Activated CD8-positive, alpha-beta memory T cell treated with anti-CD3 and anti-CD28 coated beads for 36 hours (primary cell): ENCODE results near the gene MLNR. TPM values are rescaled to one million over a fixed set of nuclear protein-coding genes. Genes with fewer than 3 reads are reported as not detected.

Experiments used
- CTCF ChIA-PET: fragments of 350-600 bp; sonication (Branson Sonifier 250); formaldehyde crosslinking; loops from one replicate; lab custom pipeline; 2021; ENCODE audit warnings: antibody characterized with exemption; lab: Charles Lee
- POLR2A ChIA-PET: fragments of 350-600 bp; sonication (Branson Sonifier 250); formaldehyde crosslinking; loops from one replicate; lab custom pipeline; 2021; ENCODE audit warnings: antibody characterized with exemption; lab: Charles Lee
- total RNA-seq, 2 experiments: library from RNA; stranded (reverse); gene quantifications; one replicate each; pipeline ENCODE4 v1.2.3, GENCODE V29; 2021

Gene MLNR
- total RNA-seq, 2 experiments from 2014 or later: not detected

- ChIA-PET CTCF (interaction anchor here (1.4 kb wide), 1 partner anchor 24 kb away, joined by 3 read pairs; no protein-coding TSS in a partner anchor), POLR2A (no interaction called here)
Observed at GRCh38 chr13:49221590-49221965, 1.4 kb downstream of the MLNR start.

DNA sequence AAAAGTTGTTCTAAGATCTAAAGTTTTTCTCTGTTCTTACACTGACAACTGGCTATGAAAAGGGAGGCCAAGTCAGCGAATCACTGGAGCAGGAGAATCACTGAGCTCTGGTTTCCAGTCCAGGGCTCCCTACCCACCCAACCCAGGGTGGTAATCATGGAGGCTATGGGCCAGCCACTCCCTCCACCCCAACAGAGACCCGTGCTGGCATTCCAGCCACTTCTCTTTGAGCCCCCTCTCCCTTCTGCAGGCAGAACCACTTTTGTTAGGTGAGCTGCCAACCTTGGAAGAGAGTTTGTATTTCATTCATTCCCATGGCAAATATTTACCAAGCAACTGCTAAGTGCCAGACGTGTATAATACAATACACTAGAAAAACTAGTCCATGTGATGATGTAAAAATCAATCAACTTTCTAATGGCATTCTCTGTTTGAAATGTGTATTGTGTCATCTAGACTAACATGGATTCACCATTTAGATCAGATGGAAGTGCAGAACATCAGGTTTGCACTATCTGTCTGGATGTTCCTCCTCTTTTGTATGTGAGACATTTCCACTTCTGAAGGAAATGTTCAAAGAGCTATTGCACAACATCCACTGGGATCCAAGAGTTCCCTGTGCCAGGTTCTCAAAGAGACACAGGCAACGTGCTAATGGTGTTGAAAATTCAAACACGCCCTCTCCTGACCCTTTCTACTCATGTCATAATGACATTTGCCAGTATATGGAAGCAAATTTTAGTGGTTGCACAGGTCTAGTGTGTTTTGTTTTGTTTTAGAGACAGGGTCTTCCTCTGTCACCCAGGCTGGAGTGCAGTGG lies 5.3 kb downstream of the MLNR start:
- CTCF ChIA-PET: no interaction called here

GRCh38 chr13:49226613-49227012 lies 6.5 kb downstream of the MLNR start:
- ChIA-PET POLR2A (no interaction called here), CTCF (no interaction called here)

More for the DNA sequence above, 5.3 kb downstream of the MLNR start:
- POLR2A ChIA-PET: no interaction called here

- ChIA-PET CTCF (no interaction called here), POLR2A (no interaction called here)
Observed at GRCh38 chr13:49234741-49235140, 14.6 kb downstream of the MLNR start.

GRCh38 chr13:49235856-49236431 lies 15.8 kb downstream of the MLNR start:
- POLR2A ChIA-PET: no interaction called here
- CTCF ChIA-PET: interaction anchor here (0.6 kb wide), 1 partner anchor 135 kb away, joined by 3 read pairs; no protein-coding TSS in a partner anchor

GRCh38 chr13:49238621-49239020 lies 18.5 kb downstream of the MLNR start:
- POLR2A ChIA-PET: no interaction called here
- CTCF ChIA-PET: interaction anchor here (0.7 to 1.2 kb wide), 2 partner anchors 24 to 758 kb away, joined by 3 read pairs; no protein-coding TSS in a partner anchor

DNA sequence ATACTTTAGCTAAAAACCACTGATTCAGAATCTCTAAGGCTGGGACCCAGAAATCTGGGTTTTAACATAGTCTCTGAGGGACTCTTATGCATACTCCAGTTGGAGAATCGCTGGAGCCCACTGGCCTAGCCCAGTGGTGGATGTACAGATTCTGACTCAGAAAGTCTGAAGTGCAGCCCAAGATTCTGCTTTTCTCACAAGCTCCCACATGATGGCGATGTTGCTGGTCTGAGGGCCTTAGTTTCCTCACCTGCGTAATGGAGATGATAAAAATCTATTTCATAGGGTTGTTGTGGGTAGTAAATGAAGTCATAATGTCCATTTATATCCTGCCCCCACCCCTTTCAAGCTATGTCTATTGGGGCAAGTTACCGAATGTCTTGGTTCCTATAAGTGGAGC lies 19.9 kb downstream of the MLNR start:
- ChIA-PET POLR2A (interaction anchor here (0.6 kb wide), 1 partner anchor 1653 kb away, joined by 5 read pairs; no protein-coding TSS in a partner anchor), CTCF (interaction anchor here (0.8 to 1.4 kb wide), 2 partner anchors 8 to 41 kb away, joined by 3 to 18 read pairs; no protein-coding TSS in a partner anchor)

DNA sequence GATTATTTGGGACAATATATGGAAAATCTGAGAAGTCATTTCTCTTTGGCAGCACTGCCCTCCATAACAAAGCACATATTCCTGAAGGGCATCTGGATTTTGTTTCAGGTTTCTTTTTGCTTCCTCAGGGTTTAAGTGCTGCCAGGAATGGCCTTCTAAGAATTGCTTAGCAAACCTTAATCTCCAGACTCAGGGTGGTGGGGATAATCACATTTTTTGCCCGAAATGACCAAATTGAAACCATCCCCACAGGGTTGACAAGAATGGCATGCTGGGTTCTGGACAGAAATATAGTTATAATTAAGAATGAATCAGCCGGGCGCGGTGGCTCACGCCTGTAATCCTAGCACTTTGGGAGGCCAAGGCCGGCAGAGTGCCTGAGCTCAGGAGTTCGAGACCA lies 21.2 kb downstream of the MLNR start:
- CTCF ChIA-PET: interaction anchor here (1.1 kb wide), 1 partner anchor 18 kb away, joined by 3 read pairs; no protein-coding TSS in a partner anchor
- POLR2A ChIA-PET: no interaction called here

DNA sequence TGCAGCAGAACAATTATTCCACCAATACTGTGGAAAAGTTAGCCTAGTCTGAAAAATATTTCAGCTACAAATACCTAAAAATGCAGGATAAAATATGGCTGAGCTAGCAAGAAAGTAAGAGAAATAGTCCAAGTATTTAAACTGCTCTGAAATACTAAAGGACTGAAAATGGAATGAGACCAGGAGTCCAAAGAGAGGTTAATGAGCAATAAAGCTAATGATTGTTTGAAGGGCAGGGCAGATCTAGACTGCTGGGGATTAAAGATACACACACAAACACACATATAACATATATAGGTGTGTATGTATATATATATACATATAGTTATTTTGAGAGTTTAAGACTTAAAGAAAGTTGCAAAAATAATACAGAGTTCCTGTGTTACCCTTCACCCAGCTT lies 25.0 kb downstream of the MLNR start:
- CTCF ChIA-PET: interaction anchor here (1.3 kb wide), 2 partner anchors 24 to 36 kb away, joined by 3 to 4 read pairs; no protein-coding TSS in a partner anchor
- POLR2A ChIA-PET: no interaction called here

DNA sequence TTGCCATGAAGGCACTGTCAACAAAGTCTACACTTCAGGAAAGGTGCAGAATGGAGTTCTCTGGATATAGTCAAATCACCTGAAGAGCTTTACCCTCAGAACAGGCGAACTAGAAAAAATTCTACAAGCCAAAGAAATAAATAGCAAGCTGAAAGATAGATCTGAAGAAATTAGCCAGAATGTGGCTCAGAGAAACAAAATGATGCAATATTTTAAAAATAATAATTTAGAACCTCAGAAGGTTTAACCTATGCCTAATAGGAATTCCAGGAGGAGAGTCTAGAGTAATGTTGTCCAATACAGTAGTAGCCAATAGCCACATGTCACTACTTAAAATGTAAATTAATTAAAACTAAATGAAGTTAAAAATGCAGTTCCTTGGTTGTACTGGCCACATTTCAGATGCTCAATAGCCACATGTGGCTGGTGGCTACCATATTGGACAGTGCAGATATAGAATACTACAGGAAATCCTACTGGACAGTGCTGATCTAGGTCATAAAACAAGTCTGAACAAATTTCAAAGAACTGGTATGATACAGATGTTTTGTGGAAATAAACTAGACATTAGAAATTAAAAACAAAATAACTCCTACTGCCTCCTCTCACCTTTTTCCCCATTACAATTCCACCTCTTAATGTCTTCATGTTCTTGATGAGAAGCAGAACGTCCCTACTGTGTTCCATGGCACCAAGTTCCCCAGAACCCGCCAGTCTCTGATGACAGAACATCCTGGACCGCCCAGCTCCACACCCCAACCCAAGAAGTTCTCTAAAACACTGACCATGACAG lies 26.9 kb downstream of the MLNR start:
- CTCF ChIA-PET: interaction anchor here (0.9 to 2.7 kb wide), 2 partner anchors 32 to 34 kb away, joined by 3 to 13 read pairs; no protein-coding TSS in a partner anchor
- POLR2A ChIA-PET: interaction anchor here (1.1 kb wide), 1 partner anchor 32 kb away, joined by 3 read pairs; no protein-coding TSS in a partner anchor

- ChIA-PET POLR2A (interaction anchor here (0.9 to 1.1 kb wide), 2 partner anchors 31 to 196 kb away, joined by 3 read pairs; partner anchors contain the start of genes CAB39L and SETDB2), CTCF (interaction anchor here (0.9 to 2.7 kb wide), 3 partner anchors 8 to 33 kb away, joined by 3 to 13 read pairs (median 3); no protein-coding TSS in a partner anchor)
Observed at GRCh38 chr13:49247643-49248621, 27.8 kb downstream of the MLNR start, which contains the start of gene CDADC1. CDADC1 (plus strand) TSS chr13:49247925; CDS start chr13:49248038, 113 bp downstream.

DNA sequence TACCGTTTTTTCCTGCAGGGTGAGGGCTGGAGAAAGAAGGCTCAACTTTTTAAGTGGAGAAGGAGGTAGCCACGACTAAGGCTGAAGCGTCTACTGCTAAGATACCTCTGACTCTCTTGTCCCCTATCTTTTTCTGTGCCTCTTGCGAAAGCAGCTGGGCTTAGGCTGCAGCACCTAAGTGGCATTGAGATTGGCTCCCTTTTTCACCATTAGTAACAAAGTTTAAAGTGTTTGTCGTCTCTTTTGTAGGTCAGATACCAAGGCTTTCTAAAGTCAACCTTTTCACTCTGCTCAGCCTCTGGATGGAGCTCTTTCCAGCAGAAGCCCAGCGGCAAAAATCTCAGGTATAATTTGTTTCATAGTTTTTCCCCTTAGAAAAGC lies 28.5 kb downstream of the MLNR start:
- CTCF ChIA-PET: interaction anchor here (0.9 to 2.7 kb wide), 2 partner anchors 8 to 32 kb away, joined by 3 to 13 read pairs; no protein-coding TSS in a partner anchor

GRCh38 chr13:49251326-49251725 lies 31.2 kb downstream of the MLNR start:
- CTCF ChIA-PET: no interaction called here
- POLR2A ChIA-PET: no interaction called here

More for the DNA sequence above, 28.5 kb downstream of the MLNR start:
- POLR2A ChIA-PET: interaction anchor here (0.9 kb wide), 1 partner anchor 195 kb away, joined by 3 read pairs; the partner anchor contains the start of genes CAB39L and SETDB2

DNA sequence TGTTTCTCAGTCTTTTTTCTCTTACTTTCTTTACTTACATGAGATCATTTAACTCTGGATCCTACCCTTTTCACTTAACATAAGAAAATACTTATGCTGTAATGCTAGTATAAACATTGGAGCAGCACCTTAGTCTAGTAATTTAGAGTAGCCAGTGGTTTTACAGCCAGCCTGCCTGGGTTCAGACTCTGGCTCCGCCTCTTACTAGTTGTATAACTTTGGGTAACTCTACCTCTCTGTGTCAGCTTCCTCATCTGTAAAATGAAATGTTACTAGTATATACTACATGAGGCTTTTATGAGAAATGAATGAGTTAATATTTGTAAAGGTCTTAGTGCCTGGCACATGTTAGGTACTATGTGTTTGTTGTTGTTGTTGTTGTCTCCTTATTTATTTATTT lies 33.2 kb downstream of the MLNR start:
- POLR2A ChIA-PET: interaction anchor here (0.5 kb wide), 1 partner anchor 209 kb away, joined by 3 read pairs; no protein-coding TSS in a partner anchor
- CTCF ChIA-PET: no interaction called here

GRCh38 chr13:49254007-49254406 lies 33.9 kb downstream of the MLNR start:
- POLR2A ChIA-PET: no interaction called here
- CTCF ChIA-PET: interaction anchor here (0.7 kb wide), 1 partner anchor 17 kb away, joined by 4 read pairs; no protein-coding TSS in a partner anchor

DNA sequence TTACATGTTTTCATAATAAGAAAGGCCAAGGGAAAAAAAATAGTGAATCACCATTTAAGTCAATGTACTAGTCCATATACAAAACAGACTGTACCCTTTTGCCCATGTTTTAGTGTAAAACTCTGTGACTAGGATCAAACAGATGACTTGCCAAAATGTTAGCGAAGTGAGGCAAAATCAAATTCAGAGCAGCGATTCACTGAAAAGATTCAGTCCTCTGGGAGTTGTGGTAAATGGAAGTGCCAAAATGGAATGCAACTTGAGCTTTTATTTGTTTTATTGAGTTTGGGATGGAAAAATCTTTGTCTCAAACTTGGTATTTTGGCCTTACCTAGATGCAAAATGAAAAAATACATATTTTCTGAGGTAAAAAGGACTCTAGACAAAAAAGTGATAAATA lies 36.7 kb downstream of the MLNR start:
- ChIA-PET POLR2A (interaction anchor here (0.6 kb wide), 1 partner anchor 458 kb away, joined by 4 read pairs; no protein-coding TSS in a partner anchor), CTCF (no interaction called here)

DNA sequence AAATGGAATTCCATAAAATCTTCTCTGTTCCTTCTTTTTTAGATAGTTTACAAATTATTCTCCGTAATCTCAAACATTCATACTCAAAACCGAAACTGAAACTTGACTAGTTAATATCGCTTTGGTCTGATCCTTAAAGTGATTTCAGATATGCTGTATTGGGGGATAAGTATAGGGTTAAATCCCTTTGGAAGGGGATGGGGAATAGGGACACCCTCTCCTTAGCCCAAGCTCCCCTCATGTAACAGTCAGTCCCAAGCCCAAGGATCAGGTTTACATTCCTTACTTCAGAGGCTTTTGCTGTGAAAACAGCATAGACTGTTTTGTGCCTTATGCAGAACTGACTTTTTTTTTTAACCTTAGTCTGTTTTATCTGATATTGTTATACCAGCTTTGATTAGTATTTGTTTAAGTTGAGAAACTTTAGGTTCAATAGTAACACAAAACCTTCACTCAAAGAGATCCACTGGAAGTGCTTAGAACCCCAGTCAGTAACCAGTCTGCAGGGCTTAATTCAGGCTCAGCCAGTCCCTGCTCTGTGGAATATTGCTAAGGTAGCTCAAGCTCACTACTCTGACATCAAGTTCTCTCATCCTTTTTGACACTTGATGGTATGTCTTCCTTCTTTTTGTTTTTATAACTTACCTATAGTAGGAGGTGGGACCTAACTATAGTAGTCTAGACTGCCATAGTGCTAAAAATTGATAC lies 38.1 kb downstream of the MLNR start:
- POLR2A ChIA-PET: interaction anchor here (1.2 kb wide), 1 partner anchor 186 kb away, joined by 4 read pairs; the partner anchor contains the start of genes CAB39L and SETDB2
- CTCF ChIA-PET: interaction anchor here (1.7 kb wide), 1 partner anchor 23 kb away, joined by 7 read pairs; no protein-coding TSS in a partner anchor
